ENCODE measurements around the gene EBF3. TPM values are rescaled to one million over a fixed set of nuclear protein-coding genes. Genes with fewer than 3 reads are reported as not detected.

Gene EBF3
- total RNA-seq, 1 donor from 2014 or later = 0.53 TPM

GRCh38 chr10:129885526-129885925, 78.5 kb downstream of the EBF3 start:
- H3K27ac ChIP-seq = no peak overlapping the region
- H3K4me1 ChIP-seq = no peaks in the 10 kb centered on the region
- no peaks in the 10 kb centered on the region for H3K9me3 ChIP-seq
- intact Hi-C loops (cut with DNase I) = no loop called here
- H3K27me3 ChIP-seq (ENCODE audit: low read depth) = peaks cover 35% of the 10 kb centered on the region
- no peak overlapping the region for H3K4me3 ChIP-seq
- ATAC-seq (no peak), DNase-seq (no peak)
- no peak for TF ChIP-seq CTCF (IDR thresholded peaks at IDR 0.05)
- H3K36me3 ChIP-seq = no peaks in the 10 kb centered on the region

GRCh38 chr10:129884398-129885078, 79.5 kb downstream of the EBF3 start:
- DNase-seq = no peak
- Histone ChIP-seq H3K4me1 (no peaks in the 10 kb centered on the region), H3K27me3 (ENCODE audit: low read depth) (peaks cover 29% of the 10 kb centered on the region)

GRCh38 chr10:129883626-129884397, 80.3 kb downstream of the EBF3 start:
- Histone ChIP-seq H3K4me1 (no peaks in the 10 kb centered on the region), H3K36me3 (no peaks in the 10 kb centered on the region), H3K4me3 (no peak overlapping the region), H3K27ac (no peak overlapping the region), H3K9me3 (no peaks in the 10 kb centered on the region), H3K27me3 (ENCODE audit: low read depth) (peaks cover 29% of the 10 kb centered on the region)
- TF ChIP-seq CTCF (IDR thresholded peaks at IDR 0.05) = no peak
- ATAC-seq (no peak), DNase-seq (no peak)
- intact Hi-C loops (cut with DNase I) = no loop called here

More at GRCh38 chr10:129884398-129885078, 79.5 kb downstream of the EBF3 start:
- H3K9me3 ChIP-seq = no peaks in the 10 kb centered on the region
- intact Hi-C loops (cut with DNase I) = no loop called here
- no peak overlapping the region for H3K4me3 ChIP-seq
- TF ChIP-seq CTCF (IDR thresholded peaks at IDR 0.05) = no peak
- no peak overlapping the region for H3K27ac ChIP-seq
- no peaks in the 10 kb centered on the region for H3K36me3 ChIP-seq
- ATAC-seq = no peak

GRCh38 chr10:129883029-129883428, 81.0 kb downstream of the EBF3 start:
- no peaks in the 10 kb centered on the region for H3K9me3 ChIP-seq
- no peak overlapping the region for H3K4me3 ChIP-seq
- no peak for TF ChIP-seq CTCF (IDR thresholded peaks at IDR 0.05)
- DNase-seq = no peak
- no peaks in the 10 kb centered on the region for H3K4me1 ChIP-seq
- no peak overlapping the region for H3K27ac ChIP-seq
- H3K27me3 ChIP-seq (ENCODE audit: low read depth) = peaks cover 33% of the 10 kb centered on the region
- no peaks in the 10 kb centered on the region for H3K36me3 ChIP-seq
- intact Hi-C loops (cut with DNase I) = no loop called here
- no peak for ATAC-seq

- no peak for TF ChIP-seq CTCF (IDR thresholded peaks at IDR 0.05)
- DNase-seq (no peak), ATAC-seq (no peak)
- H3K27me3 ChIP-seq (ENCODE audit: low read depth) = peaks cover 34% of the 10 kb centered on the region
- H3K36me3 ChIP-seq = no peaks in the 10 kb centered on the region
- H3K27ac ChIP-seq = no peak overlapping the region
- H3K4me3 ChIP-seq = no peak overlapping the region
- no peaks in the 10 kb centered on the region for H3K9me3 ChIP-seq
- intact Hi-C loops (cut with DNase I) = no loop called here
- H3K4me1 ChIP-seq = no peaks in the 10 kb centered on the region
Observed at GRCh38 chr10:129882291-129883010, 81.6 kb downstream of the EBF3 start.

Measured in lower lobe of right lung (tissue), 2 donors.